Testis (tissue), 3 donors: ENCODE measurements around the gene GP1BB. TPM values are rescaled to one million over a fixed set of nuclear protein-coding genes. Genes with fewer than 3 reads are reported as not detected.

Source experiments
- DNase-seq: peaks from one replicate; pipeline ENCODE4 v3.0.0-alpha.2; 2019
- H3K27ac ChIP-seq, 2 donors: fragments of 200-600 bp; sonication (generic); one replicate each; pipeline ENCODE4 v1.5.1; 2019
- H3K27me3 ChIP-seq: fragments of 200-600 bp; sonication (generic); one replicate; pipeline ENCODE4 v1.5.1; 2019
- H3K36me3 ChIP-seq: fragments of 200-600 bp; sonication (generic); one replicate; pipeline ENCODE4 v1.5.1; 2017; ENCODE audit warnings: low read depth; ENCODE audit errors: missing control alignments
- H3K4me1 ChIP-seq: fragments of 200-600 bp; sonication (generic); one replicate; pipeline ENCODE4 v1.5.1; 2019
- H3K4me3 ChIP-seq, 2 donors: fragments of 200-600 bp; sonication (generic); one replicate each; pipeline ENCODE4 v1.5.1; 2017 to 2019
- H3K9me3 ChIP-seq: fragments of 200-600 bp; sonication (generic); one replicate; pipeline ENCODE4 v1.5.1; 2017
- POLR2A ChIP-seq: fragments of 450-650 bp; IDR thresholded peaks from one replicate; pipeline ENCODE4 v1.6.1; 2017; ENCODE audit warnings: antibody characterized with exemption, mild to moderate bottlenecking, moderate library complexity
- WGBS, 2 donors: methylation state at CpG; one replicate each; pipeline ENCODE4 v1.1.5; 2018; 5-methylcytosine and 5-hydroxymethylcytosine counted together
- intact Hi-C: fragments of 100-400 bp; cut with DNase I; formaldehyde crosslinking; loops from one replicate; pipeline ENCODE4 v1.15.1; 2023; ENCODE audit warnings: low total_unique reads
- polyA plus RNA-seq: library from polyadenylated mRNA; stranded (reverse); fragments of 350-450 nt; fragmentation: Illumina TruSeq; extraction: RNeasy Lipid Tissue Mini Kit (QIAGEN cat#74804); gene quantifications from one replicate; pipeline ENCODE4 v1.2.3, GENCODE V29; 2014; ENCODE audit warnings: low read depth, low replicate concordance; ENCODE audit not compliant: insufficient read depth
- total RNA-seq, 2 donors: library from RNA; depleted of rRNA; stranded (reverse); fragments of >200 nt; gene quantifications; one replicate each; pipeline ENCODE4 v1.2.3, GENCODE V29; 2016
- TF ChIP-seq, protein P1 (sequence below), 3 experiments: fragments of 450-650 bp in 2 of 3; fragments of 200-600 bp in 1 of 3; sonication (generic) in 1 of 3; IDR thresholded peaks; one replicate each; pipeline ENCODE4 v1.5.1; 2016 to 2019; ENCODE audit warnings: antibody characterized with exemption in 3 of 3, mild to moderate bottlenecking in 2 of 3, moderate library complexity in 1 of 3

The GP1BB gene
- total and polyA plus RNA-seq, 3 donors from 2014 or later: 28.0 to 65.1 TPM; not detected in 1

DNA sequence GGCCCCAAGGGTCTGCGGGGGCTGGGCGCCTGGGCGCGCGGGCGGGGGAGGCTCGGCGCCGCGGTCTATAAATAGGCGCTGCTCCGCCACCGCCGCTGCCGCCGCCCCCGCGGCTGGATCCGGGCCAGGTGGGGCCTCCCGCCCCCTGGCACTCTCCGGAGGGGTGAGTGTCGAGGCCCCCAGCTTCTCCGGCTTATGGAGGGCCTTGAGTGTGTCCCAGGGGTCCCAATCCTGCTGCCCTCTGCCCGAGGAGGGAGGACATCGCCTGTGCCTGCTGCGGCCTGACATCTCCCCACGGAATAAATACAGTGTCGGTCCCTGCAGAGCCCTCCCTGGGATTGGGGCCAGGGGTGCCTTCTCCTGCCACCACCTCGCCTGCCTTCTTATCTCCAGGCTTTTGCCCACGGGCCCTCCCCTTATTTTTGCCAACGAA lies 4.3 kb upstream of the GP1BB start:
- TF ChIP-seq, protein P1, sequence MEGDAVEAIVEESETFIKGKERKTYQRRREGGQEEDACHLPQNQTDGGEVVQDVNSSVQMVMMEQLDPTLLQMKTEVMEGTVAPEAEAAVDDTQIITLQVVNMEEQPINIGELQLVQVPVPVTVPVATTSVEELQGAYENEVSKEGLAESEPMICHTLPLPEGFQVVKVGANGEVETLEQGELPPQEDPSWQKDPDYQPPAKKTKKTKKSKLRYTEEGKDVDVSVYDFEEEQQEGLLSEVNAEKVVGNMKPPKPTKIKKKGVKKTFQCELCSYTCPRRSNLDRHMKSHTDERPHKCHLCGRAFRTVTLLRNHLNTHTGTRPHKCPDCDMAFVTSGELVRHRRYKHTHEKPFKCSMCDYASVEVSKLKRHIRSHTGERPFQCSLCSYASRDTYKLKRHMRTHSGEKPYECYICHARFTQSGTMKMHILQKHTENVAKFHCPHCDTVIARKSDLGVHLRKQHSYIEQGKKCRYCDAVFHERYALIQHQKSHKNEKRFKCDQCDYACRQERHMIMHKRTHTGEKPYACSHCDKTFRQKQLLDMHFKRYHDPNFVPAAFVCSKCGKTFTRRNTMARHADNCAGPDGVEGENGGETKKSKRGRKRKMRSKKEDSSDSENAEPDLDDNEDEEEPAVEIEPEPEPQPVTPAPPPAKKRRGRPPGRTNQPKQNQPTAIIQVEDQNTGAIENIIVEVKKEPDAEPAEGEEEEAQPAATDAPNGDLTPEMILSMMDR (IDR thresholded peaks at IDR 0.05): no peak
- TF ChIP-seq POLR2A: no peak
- no peak for DNase-seq
- WGBS, 2 donors: 20 to 32% methylated on average over 4 to 13 of the region's 31 CpGs
- H3K27ac ChIP-seq: peak overlapping the region; percentile 79 to 85
- H3K9me3 ChIP-seq: no peaks in the 10 kb centered on the region
- H3K27me3 ChIP-seq: no peaks in the 10 kb centered on the region
- intact Hi-C loops: no loop called here
- peaks cover 23% of the 10 kb centered on the region for H3K4me1 ChIP-seq
- H3K4me3 ChIP-seq: peak overlapping the region; percentile 67 to 84
- no peaks in the 10 kb centered on the region for H3K36me3 ChIP-seq

DNA sequence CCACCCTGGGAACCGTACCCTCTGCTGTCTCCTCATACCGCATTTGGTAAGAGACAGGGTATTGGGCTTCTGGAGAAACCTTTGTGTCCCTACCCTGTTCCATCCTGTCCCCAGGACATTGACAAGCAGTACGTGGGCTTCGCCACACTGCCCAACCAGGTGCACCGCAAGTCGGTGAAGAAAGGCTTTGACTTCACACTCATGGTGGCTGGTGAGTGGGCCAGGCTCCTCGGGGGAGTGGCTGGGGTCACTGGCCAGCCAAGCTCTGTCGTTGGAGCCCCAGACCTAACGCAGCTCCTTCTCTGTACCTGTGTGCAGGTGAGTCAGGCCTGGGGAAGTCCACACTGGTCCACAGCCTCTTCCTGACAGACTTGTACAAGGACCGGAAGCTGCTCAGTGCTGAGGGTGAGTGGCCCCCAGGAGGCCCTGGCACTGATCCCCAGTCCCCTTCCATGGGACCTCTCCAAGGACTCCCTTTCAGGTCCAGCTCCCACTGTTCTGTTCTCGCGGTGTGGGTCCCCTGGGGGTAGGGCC lies 3.8 kb upstream of the GP1BB start:
- TF ChIP-seq POLR2A: no peak
- TF ChIP-seq, protein P1 (IDR thresholded peaks at IDR 0.05): no peak
- WGBS, 2 donors: 67 to 69% methylated on average over 11 to 12 of the region's 12 CpGs
- no peak for DNase-seq
- Histone ChIP-seq H3K36me3 (no peaks in the 10 kb centered on the region), H3K4me3 (peak overlapping the region in 1 of 2 donors; percentile 84), H3K9me3 (no peaks in the 10 kb centered on the region), H3K27me3 (no peaks in the 10 kb centered on the region), H3K4me1 (peaks cover 23% of the 10 kb centered on the region), H3K27ac (peak overlapping the region; percentile 79 to 85)
- intact Hi-C loops: no loop called here

DNA sequence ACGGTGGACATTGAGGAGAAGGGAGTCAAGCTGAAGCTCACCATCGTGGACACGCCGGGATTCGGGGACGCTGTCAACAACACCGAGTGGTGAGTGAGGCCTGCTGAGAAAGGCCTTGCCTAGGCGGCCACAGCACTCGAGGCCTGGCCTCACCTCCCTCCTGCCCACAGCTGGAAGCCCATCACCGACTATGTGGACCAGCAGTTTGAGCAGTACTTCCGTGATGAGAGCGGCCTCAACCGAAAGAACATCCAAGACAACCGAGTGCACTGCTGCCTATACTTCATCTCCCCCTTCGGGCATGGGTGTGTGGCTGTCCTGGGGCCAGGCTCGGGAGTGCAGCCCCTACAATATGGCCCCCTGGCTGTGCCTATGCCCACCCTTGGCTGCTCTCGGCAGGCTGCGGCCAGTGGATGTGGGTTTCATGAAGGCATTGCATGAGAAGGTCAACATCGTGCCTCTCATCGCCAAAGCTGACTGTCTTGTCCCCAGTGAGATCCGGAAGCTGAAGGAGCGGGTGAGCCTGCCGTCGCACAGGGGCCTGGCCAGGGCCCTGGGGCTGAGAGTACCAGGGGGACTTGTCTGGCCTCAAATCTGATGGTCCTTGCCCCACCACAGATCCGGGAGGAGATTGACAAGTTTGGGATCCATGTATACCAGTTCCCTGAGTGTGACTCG lies 3.0 kb upstream of the GP1BB start:
- H3K36me3 ChIP-seq: no peaks in the 10 kb centered on the region
- no peak for DNase-seq
- H3K4me1 ChIP-seq: peaks cover 16% of the 10 kb centered on the region

DNA sequence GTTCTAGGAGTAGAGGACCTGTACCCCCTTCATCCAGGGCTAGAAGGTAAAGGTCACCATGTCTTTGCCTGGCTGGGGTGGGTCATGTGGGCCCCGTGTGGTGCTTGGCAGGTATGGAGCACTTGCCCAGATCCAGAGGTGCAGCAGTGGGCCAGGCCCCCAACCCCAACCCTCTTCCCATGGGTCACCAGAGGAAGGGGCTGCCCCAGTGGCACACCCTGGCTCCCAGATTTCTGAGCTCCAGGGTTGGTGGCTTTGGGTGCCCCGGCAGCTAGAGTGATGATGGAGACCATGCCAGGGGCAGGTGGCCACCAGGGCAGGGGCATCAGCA lies 2.4 kb upstream of the GP1BB start:
- Histone ChIP-seq H3K36me3 (no peaks in the 10 kb centered on the region), H3K9me3 (no peaks in the 10 kb centered on the region), H3K4me3 (no peak overlapping the region), H3K27me3 (no peaks in the 10 kb centered on the region), H3K27ac (no peak overlapping the region), H3K4me1 (peaks cover 15% of the 10 kb centered on the region)
- DNase-seq: no peak
- WGBS, 2 donors: 89 to 100% methylated on average over 1 to 2 of the region's 2 CpGs
- intact Hi-C loops: no loop called here
- TF ChIP-seq POLR2A: no peak
- TF ChIP-seq, protein P1 (IDR thresholded peaks at IDR 0.05): no peak

More for the DNA sequence above, 3.0 kb upstream of the GP1BB start:
- intact Hi-C loops: no loop called here
- no peak overlapping the region for H3K4me3 ChIP-seq
- no peak overlapping the region for H3K27ac ChIP-seq
- H3K27me3 ChIP-seq: no peaks in the 10 kb centered on the region
- no peaks in the 10 kb centered on the region for H3K9me3 ChIP-seq
- TF ChIP-seq, protein P1 (IDR thresholded peaks at IDR 0.05): no peak
- TF ChIP-seq POLR2A: no peak
- 90 to 91% methylated on average over 8 to 26 of the region's 26 CpGs for WGBS, 2 donors
